ENCODE results near the gene ATXN1.

ATXN1 gene

DNA sequence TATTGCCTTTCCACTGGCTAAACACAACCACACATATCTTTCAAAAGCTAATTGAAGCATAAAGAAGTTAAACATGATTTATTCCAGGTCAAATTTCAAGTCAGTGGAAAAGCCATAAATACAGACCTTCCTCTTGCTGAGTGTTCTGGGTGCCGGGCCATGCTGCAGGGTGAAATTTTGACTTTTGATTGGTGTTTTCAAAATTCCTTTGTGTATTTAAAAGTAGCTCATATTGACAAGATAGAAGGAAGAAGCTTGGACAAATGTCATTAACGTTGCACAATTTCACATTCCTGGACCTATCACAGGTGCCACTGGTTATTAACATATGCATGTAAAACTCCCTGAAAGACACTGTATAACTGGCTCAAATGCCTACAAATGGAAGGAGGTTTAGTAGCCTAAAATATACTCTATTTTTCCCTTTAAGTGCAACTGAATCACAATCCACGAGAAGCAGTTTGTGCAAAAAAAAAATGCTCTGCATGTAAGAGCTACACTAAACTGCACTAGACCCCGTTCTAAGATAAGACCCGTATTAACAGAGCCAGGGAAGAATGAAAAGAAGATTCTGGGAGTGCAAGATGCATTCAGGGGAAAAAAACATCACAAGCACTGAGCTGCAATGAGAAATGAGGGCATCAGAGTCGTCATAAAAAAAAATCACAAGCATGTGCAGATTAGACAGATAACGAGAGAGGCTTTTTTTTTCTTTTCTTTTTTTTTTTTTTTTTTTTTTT, 30.4 kb downstream of the ATXN1 start:
- H3K4me3 ChIP-seq (IDR thresholded peaks at IDR 0.05; ENCODE audit: insufficient read depth, low read depth, low read length) = no peak overlapping the region
- peaks cover 64% of the 10 kb centered on the region for H3K4me1 ChIP-seq (ENCODE audit: low read depth, poor library complexity, severe bottlenecking)
- TF ChIP-seq, protein P1, sequence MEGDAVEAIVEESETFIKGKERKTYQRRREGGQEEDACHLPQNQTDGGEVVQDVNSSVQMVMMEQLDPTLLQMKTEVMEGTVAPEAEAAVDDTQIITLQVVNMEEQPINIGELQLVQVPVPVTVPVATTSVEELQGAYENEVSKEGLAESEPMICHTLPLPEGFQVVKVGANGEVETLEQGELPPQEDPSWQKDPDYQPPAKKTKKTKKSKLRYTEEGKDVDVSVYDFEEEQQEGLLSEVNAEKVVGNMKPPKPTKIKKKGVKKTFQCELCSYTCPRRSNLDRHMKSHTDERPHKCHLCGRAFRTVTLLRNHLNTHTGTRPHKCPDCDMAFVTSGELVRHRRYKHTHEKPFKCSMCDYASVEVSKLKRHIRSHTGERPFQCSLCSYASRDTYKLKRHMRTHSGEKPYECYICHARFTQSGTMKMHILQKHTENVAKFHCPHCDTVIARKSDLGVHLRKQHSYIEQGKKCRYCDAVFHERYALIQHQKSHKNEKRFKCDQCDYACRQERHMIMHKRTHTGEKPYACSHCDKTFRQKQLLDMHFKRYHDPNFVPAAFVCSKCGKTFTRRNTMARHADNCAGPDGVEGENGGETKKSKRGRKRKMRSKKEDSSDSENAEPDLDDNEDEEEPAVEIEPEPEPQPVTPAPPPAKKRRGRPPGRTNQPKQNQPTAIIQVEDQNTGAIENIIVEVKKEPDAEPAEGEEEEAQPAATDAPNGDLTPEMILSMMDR (conservative IDR thresholded peaks at IDR 0.05; ENCODE audit: low read depth, low read length) = no peak
- peak overlapping the region; percentile 86 for H3K27ac ChIP-seq
- peak overlapping the region; percentile 47 for H3K9ac ChIP-seq
- H2AFZ ChIP-seq (ENCODE audit: low read depth) = peak overlapping the region; percentile 0; the same call in 1 of the 2 replicates
- peak overlapping the region; percentile 97 for H3K4me2 ChIP-seq
- no peaks in the 10 kb centered on the region for H4K20me1 ChIP-seq (ENCODE audit: insufficient read depth)
- peaks cover 24% of the 10 kb centered on the region; the same call in 1 of the 2 replicates for H3K79me2 ChIP-seq (ENCODE audit: insufficient read depth, low read depth)
- H3K27me3 ChIP-seq (ENCODE audit: insufficient read depth, low read depth) = no peaks in the 10 kb centered on the region
- no peaks in the 10 kb centered on the region for H3K36me3 ChIP-seq (ENCODE audit: insufficient read depth)

GRCh38 chr6:16729744-16730143, 31.5 kb downstream of the ATXN1 start:
- Histone ChIP-seq H3K79me2 (ENCODE audit: insufficient read depth, low read depth) (peaks cover 16% of the 10 kb centered on the region; the same call in 1 of the 2 replicates), H2AFZ (ENCODE audit: low read depth) (no peak overlapping the region), H3K27ac (no peak overlapping the region), H3K4me1 (ENCODE audit: low read depth, poor library complexity, severe bottlenecking) (peaks cover 52% of the 10 kb centered on the region), H3K4me3 (IDR thresholded peaks at IDR 0.05; ENCODE audit: insufficient read depth, low read depth, low read length) (no peak overlapping the region), H3K4me2 (peak overlapping the region; percentile 13; the same call in 1 of the 2 replicates), H3K36me3 (ENCODE audit: insufficient read depth) (no peaks in the 10 kb centered on the region), H3K9ac (no peak overlapping the region), H3K27me3 (ENCODE audit: insufficient read depth, low read depth) (no peaks in the 10 kb centered on the region), H4K20me1 (ENCODE audit: insufficient read depth) (no peaks in the 10 kb centered on the region)
- TF ChIP-seq, protein P1 (conservative IDR thresholded peaks at IDR 0.05; ENCODE audit: low read depth, low read length) = no peak

DNA sequence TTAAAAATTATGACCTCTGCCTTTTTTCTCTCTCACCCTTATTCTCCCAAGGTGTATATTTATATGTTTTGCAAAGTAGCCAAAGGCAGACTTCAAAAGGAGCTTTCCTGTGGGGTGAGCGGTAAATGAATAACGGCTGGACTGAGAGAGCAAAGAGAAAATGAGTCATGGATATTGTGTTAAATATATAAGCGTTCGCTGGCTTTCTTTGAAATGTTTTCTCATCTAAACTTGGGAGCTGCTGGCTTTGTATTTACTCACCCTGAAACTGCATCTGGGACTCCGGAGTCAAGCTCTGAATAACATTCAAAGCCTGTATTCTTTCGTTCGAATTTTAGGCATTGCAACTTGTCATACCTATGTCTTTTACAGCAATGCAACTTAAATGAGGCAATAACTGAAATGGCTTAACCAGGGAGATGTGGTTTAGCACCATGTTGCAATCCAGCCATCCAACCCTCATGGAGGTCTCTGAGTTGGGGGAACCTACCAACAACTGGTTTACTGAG, 32.0 kb downstream of the ATXN1 start:
- Histone ChIP-seq H3K27me3 (ENCODE audit: insufficient read depth, low read depth) (no peaks in the 10 kb centered on the region), H3K79me2 (ENCODE audit: insufficient read depth, low read depth) (peaks cover 13% of the 10 kb centered on the region; the same call in 1 of the 2 replicates), H4K20me1 (ENCODE audit: insufficient read depth) (no peaks in the 10 kb centered on the region), H3K4me1 (ENCODE audit: low read depth, poor library complexity, severe bottlenecking) (peaks cover 47% of the 10 kb centered on the region), H3K4me2 (no peak overlapping the region), H3K27ac (no peak overlapping the region), H3K36me3 (ENCODE audit: insufficient read depth) (no peaks in the 10 kb centered on the region), H3K4me3 (IDR thresholded peaks at IDR 0.05; ENCODE audit: insufficient read depth, low read depth, low read length) (no peak overlapping the region), H2AFZ (ENCODE audit: low read depth) (no peak overlapping the region), H3K9ac (no peak overlapping the region)
- TF ChIP-seq, protein P1 (conservative IDR thresholded peaks at IDR 0.05; ENCODE audit: low read depth, low read length) = no peak

GRCh38 chr6:16728513-16729182, 32.6 kb downstream of the ATXN1 start:
- H3K4me1 ChIP-seq (ENCODE audit: low read depth, poor library complexity, severe bottlenecking) = peaks cover 41% of the 10 kb centered on the region
- H2AFZ ChIP-seq (ENCODE audit: low read depth) = no peak overlapping the region
- H3K36me3 ChIP-seq (ENCODE audit: insufficient read depth) = no peaks in the 10 kb centered on the region
- no peak overlapping the region for H3K4me3 ChIP-seq (IDR thresholded peaks at IDR 0.05; ENCODE audit: insufficient read depth, low read depth, low read length)
- no peak overlapping the region for H3K27ac ChIP-seq
- no peaks in the 10 kb centered on the region for H4K20me1 ChIP-seq (ENCODE audit: insufficient read depth)
- TF ChIP-seq, protein P1 (conservative IDR thresholded peaks at IDR 0.05; ENCODE audit: low read depth, low read length) = no peak
- no peaks in the 10 kb centered on the region for H3K27me3 ChIP-seq (ENCODE audit: insufficient read depth, low read depth)
- peaks cover 7% of the 10 kb centered on the region; the same call in 1 of the 2 replicates for H3K79me2 ChIP-seq (ENCODE audit: insufficient read depth, low read depth)
- H3K4me2 ChIP-seq = no peak overlapping the region
- H3K9ac ChIP-seq = no peak overlapping the region

Data from KMS-11 (cell line).